Retinal pigment epithelial cell (primary cell): ENCODE measurements around the gene NUDT21.

Experiments used
- DNase-seq: peaks from one replicate; pipeline ENCODE4 v3.0.0-alpha.2; 2010; ENCODE audit warnings: low read depth
- H3K4me3 ChIP-seq: 2 replicates; pipeline ENCODE4 v1.5.1; 2011; ENCODE audit warnings: mild to moderate bottlenecking, low read length, control low read depth, moderate library complexity
- TF ChIP-seq, protein P1 (sequence below): conservative IDR thresholded peaks from 2 replicates; pipeline ENCODE4 v1.5.1; 2011; ENCODE audit warnings: low read depth, low read length, control low read depth, inconsistent platforms

The NUDT21 gene

DNA sequence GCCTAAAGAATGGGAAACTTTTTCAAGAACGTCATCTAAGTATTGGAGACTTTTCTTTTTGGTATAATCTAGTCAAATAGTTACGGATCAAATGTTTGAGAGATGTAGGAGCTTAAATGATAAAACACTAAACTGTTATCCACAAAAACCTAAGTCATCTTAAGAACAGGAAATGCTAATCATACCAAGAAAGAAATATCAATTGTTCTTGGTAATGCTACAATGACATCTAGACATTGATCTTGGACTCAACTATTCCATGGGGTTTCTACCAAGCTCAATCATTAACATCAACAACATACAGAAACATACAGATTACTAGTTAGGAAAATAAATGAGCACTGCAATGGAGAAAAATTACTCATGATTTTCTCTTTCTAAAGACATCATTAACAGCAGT is 3.8 kb downstream of the NUDT21 start:
- H3K4me3 ChIP-seq = no peak overlapping the region
- DNase-seq = no peak
- TF ChIP-seq, protein P1, sequence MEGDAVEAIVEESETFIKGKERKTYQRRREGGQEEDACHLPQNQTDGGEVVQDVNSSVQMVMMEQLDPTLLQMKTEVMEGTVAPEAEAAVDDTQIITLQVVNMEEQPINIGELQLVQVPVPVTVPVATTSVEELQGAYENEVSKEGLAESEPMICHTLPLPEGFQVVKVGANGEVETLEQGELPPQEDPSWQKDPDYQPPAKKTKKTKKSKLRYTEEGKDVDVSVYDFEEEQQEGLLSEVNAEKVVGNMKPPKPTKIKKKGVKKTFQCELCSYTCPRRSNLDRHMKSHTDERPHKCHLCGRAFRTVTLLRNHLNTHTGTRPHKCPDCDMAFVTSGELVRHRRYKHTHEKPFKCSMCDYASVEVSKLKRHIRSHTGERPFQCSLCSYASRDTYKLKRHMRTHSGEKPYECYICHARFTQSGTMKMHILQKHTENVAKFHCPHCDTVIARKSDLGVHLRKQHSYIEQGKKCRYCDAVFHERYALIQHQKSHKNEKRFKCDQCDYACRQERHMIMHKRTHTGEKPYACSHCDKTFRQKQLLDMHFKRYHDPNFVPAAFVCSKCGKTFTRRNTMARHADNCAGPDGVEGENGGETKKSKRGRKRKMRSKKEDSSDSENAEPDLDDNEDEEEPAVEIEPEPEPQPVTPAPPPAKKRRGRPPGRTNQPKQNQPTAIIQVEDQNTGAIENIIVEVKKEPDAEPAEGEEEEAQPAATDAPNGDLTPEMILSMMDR = no peak

DNA sequence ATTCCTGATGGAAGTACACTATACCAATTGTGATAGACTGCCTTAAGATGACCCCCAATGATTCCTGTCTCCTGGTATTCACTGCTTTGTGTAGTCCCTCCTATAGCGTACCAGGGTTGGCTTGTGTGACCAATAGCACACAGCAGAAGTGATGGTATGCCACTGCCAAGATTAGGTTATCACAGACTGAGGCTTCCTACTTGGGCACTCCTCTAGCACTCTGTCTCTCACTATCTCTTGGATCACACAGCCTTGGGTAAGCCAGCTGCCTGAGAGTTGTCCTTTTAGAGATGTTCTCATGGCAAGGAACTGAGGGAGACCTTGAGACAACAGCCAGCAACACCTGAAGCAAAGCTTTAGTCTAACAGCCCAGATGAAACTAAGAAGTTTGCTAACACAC is 13.1 kb downstream of the NUDT21 start:
- TF ChIP-seq, protein P1 = no peak
- DNase-seq = no peak
- no peak overlapping the region for H3K4me3 ChIP-seq

DNA sequence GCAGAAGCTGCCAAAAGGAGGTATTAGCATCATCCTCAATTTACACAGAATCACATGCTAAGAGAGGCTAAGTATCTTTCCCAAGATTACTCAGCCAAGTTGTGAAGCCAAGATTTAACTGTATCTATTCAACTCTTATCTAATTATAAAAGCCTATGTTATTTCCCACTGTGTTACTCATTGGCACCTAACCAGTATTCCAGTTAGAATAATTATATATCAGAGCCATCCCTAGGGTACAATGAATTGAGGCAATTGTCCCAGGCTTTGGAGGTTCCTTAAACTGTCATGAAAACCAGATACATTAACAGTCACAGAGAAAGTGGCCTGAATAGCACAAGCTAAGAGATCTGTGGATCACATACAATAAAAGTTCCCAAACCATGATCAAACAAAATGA is 14.9 kb downstream of the NUDT21 start:
- TF ChIP-seq, protein P1 = no peak
- DNase-seq = no peak
- no peak overlapping the region for H3K4me3 ChIP-seq

DNA sequence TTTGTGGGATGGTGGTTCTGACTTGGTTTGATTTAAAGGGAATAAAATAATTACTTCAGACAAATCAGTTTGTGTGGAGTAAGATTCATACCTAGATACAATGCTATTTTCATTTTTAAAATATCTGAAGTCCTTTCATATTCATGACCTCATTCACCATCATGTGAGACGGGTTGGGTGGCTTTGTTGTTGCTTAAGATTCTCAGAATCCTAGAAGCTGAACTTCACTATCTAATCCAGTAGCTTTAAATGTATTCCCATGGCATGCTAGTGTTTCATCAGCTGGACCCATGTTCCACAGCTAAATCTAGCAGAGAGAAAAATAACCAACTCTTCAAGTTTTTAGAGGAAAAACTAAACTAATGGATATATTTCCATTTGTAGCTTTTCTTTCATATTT is 23.0 kb downstream of the NUDT21 start:
- TF ChIP-seq, protein P1 = no peak
- no peak for DNase-seq
- no peak overlapping the region for H3K4me3 ChIP-seq

DNA sequence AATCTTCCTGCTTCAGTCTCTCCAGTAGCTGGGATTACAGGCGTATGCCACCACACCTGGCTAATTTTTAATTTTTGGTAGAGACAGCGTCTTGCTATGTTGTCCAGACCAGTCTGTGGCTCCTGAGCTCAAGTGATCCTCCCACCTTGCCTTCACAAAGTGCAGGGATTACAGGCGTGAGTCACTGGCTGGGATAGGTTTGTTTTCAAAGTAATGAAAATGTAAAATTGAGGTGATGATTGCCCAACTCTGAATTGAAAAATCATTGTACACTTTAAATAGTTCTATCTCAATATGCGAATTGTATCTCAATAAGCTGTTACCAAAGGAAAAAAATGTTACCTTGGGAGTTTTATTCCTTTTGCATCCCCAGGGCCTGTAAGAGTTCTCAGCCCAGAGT is 24.5 kb downstream of the NUDT21 start:
- DNase-seq = no peak
- TF ChIP-seq, protein P1 = no peak
- H3K4me3 ChIP-seq = no peak overlapping the region

DNA sequence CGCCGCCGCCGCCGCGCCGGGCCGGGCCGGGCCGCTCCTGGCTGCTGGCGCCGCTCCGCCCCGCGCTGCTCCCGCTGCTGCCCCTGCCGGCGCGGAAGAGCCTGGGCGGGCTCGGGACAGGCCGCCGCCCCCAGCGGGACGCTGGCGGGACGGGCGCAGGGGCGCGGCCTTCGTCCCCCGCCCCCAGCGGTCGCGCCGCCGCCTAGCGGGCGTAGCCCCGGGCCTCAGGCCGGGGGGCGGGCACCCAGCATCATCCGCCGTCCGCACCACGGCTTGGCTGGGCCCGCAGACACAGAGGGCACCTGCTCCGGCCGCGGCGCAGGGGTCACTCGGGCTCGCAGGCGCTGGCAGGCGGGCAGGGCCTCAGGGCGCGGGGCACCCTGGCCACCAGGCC is 25.7 kb downstream of the NUDT21 start, which contains the start of gene AMFR:
TSS of gene AMFR (minus strand) at position 107 of the 394 bp plus-strand sequence. CDS start 218 bp downstream, outside the sequence.
- peak; percentile 23 for DNase-seq
- TF ChIP-seq, protein P1 = no peak
- H3K4me3 ChIP-seq = peak within 1 kb of the TSS; percentile 54

DNA sequence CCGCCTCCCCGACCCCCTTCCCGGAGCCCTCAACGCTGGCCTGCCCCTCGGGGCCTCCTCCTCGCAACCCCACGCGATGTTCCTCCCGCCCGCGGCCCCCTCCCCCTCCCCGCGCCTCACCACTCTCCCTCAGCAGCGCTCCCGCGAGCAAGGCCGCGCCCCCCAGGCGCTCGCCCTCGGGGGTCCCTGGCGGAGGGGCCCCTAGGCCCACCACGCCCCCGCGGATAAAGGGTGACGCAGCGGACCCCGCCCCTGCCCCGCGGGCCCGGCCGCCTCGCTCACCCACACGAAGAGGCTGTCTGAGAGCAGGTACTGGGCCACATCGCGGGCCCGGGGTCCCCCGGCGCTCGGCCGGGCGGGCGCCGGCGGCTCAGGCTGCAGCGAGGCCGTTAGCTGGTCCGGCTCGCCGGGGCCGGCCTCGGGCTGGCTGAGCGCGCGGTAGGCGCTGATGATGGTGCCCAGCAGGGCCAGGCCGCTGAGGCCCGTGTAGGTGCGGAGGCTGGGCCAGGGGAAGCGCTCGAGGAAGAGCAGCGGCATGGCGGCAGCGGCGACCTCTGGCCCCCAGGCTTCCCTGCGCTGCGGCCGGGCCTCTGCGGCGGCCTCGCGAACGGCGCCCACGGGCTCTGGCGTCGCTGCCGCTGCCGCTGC is 26.2 kb downstream of the NUDT21 start:
- TF ChIP-seq, protein P1 = no peak
- H3K4me3 ChIP-seq = peak overlapping the region; percentile 54
- DNase-seq = no peak
